GM13977 (cell line): Measurements from ENCODE around the gene TBATA.

Experiments used
- DNase-seq: peaks from one replicate; pipeline ENCODE4 v3.0.0; 2012; ENCODE audit warnings: low spot score
- CTCF ChIP-seq: IDR thresholded peaks from 2 replicates; pipeline ENCODE4 v1.5.1; 2012; ENCODE audit warnings: mild to moderate bottlenecking, control low read depth; ENCODE audit not compliant: insufficient read depth; ENCODE audit errors: extremely low read depth, missing control alignments
- in situ Hi-C: fragments of 300-500 bp; cut with MboI; formaldehyde crosslinking; loops from one replicate; pipeline ENCODE4 v1.12.0; 2022; ENCODE audit warnings: low sequenced_read_pairs, low pct_unique_long_range_greater_than_20kb, mixed read lengths, inconsistent platforms; ENCODE audit not compliant: unreplicated experiment

TBATA gene, protein sequence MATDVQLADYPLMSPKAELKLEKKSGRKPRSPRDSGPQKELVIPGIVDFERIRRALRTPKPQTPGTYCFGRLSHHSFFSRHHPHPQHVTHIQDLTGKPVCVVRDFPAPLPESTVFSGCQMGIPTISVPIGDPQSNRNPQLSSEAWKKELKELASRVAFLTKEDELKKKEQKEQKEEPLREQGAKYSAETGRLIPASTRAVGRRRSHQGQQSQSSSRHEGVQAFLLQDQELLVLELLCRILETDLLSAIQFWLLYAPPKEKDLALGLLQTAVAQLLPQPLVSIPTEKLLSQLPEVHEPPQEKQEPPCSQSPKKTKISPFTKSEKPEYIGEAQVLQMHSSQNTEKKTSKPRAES

DNA sequence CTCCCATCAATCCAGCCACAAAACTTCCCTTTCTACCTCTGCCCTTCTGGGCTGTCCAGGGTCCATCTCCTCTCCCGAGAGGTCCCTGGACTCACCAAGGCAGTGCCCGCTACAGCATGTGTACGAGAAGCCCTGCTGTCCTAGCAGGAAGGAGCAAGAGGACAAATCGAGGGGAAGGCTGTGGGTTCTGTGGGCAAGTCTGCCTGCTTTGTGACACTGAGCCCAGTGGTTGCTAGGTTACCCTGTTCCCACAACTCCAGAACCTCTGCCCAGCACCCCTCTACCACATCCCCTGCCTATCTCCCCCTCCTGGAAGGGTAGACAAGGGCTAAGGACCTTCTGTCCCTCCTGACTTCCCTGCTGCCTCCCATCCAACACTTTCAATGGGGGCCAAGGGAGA, at the start of gene TBATA:
TSS of gene TBATA (minus strand) at position 188 of the 400 bp plus-strand sequence. CDS start 1,998 bp downstream, outside the sequence.
- TF ChIP-seq CTCF, result no peak
- no peak for DNase-seq
- in situ Hi-C loops, result no loop called here

GRCh38 chr10:70834441-70835151, 49.4 kb upstream of the TBATA start:
- TF ChIP-seq CTCF, result no peak
- in situ Hi-C loops, result no loop called here
- DNase-seq, result no peak

GRCh38 chr10:70834021-70834420, 48.8 kb upstream of the TBATA start:
- no peak for DNase-seq
- in situ Hi-C loops, result no loop called here

DNA sequence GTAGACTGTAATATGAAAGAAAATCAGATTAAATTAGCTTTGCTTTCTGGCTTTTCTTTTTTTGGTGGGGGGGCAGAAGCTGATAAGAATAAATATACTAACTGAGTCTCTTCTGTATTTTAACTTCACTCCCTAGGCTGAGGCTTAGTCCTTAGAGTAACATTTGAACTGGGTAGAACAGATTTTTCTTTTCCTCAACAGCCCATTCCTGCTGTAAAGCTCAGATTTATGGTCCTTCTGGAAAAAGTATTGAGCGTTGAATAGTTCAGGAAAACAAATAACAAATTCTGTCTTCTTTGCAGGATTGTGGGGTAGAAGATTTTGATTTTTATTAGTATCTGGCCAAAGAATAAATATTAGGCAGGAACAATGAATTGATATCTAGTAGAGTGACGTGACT, 48.4 kb upstream of the TBATA start:
- no peak for TF ChIP-seq CTCF
- in situ Hi-C loops, result no loop called here
- DNase-seq, result no peak

More at GRCh38 chr10:70834021-70834420, 48.8 kb upstream of the TBATA start:
- no peak for TF ChIP-seq CTCF

DNA sequence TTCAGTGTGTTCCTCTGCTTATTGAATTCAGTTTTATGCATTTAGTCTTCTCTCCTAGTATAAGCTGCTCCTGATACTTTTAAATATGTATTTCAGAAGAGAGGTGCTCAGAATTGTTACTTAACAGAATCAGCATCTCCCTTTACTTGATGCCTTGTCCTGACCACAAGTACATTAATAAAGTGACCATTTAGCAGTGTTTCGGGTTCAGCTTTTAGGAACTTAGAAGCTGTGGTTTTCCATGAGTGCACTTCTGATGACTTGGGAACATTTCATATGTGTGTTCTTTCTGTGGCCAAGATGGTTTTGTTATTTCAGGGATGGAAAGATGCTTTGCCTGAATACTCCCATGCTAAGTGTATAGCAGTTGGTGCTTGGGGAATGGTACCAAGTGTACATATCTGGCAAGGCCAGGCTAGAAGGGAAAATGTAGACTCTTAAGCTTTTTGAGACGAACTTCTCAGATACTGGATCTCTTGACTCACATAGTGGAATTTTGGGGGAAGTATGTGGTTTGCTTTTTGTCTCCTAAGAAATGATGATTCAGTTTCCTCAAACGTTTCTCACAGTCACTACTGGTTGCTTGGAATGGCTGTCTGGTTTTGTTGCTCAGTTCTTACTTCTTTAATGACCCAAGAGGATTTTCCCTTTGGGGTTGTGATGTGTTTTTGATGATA, 47.8 kb upstream of the TBATA start:
- DNase-seq, result no peak
- in situ Hi-C loops, result no loop called here

More for the DNA sequence above, 47.8 kb upstream of the TBATA start:
- TF ChIP-seq CTCF, result no peak
